H1 (cell line): ENCODE data around the gene CCDC182. TPM values are rescaled to one million over a fixed set of nuclear protein-coding genes. Genes with fewer than 3 reads are reported as not detected.

Experiments
- CTCF ChIA-PET: fragments of 300-600 bp; sonication (Branson Sonifier 250); formaldehyde crosslinking; loops from one replicate; lab custom pipeline; 2021; ENCODE audit not compliant: partially characterized antibody; lab: Charles Lee
- POLR2A ChIA-PET: fragments of 300-600 bp; sonication (Branson Sonifier 250); formaldehyde crosslinking; loops from one replicate; lab custom pipeline; 2021; ENCODE audit warnings: inconsistent platforms; ENCODE audit not compliant: partially characterized antibody; lab: Charles Lee
- DNase-seq, 2 experiments: peaks; one replicate each; pipeline versions ENCODE4 v3.0.0 to v3.0.0-alpha.2; 2010 to 2022; ENCODE audit warnings: low spot score in 2 of 2, low read depth in 1 of 2, mixed read lengths in 1 of 2
- FAIRE-seq: peaks from 2 replicates; lab custom pipeline; 2011; peaks lifted over from hg19 to GRCh38; lab: Jason Lieb, UNC
- H2AFZ ChIP-seq: 2 replicates; pipeline ENCODE4 v1.8.1; 2012; ENCODE audit warnings: low read length, inconsistent platforms
- H2AK5ac ChIP-seq: 2 replicates; pipeline ENCODE4 v1.6.1; 2013; ENCODE audit warnings: low read depth, low read length
- H2BK120ac ChIP-seq: replicated peaks from 2 replicates; pipeline ENCODE3; 2013; ENCODE audit warnings: low read depth, low read length, inconsistent platforms
- H2BK12ac ChIP-seq: 2 replicates; pipeline ENCODE4 v1.6.1; 2013; ENCODE audit warnings: low read depth, low read length
- H2BK15ac ChIP-seq: 2 replicates; pipeline ENCODE4 v1.6.1; 2013; ENCODE audit warnings: low read length
- H2BK20ac ChIP-seq: 2 replicates; pipeline ENCODE4 v1.6.1; 2013; ENCODE audit warnings: low read length
- H2BK5ac ChIP-seq: 2 replicates; pipeline ENCODE4 v1.6.1; 2013; ENCODE audit warnings: low read depth, low read length
- H3K14ac ChIP-seq: 2 replicates; pipeline ENCODE4 v1.6.1; 2013; ENCODE audit warnings: inconsistent platforms; ENCODE audit not compliant: insufficient read length
- H3K18ac ChIP-seq: 2 replicates; pipeline ENCODE4 v1.6.1; 2013; ENCODE audit warnings: low read length; ENCODE audit errors: extremely low read depth
- H3K23ac ChIP-seq: 2 replicates; pipeline ENCODE4 v1.6.1; 2013; ENCODE audit warnings: inconsistent platforms; ENCODE audit not compliant: insufficient read length
- H3K23me2 ChIP-seq: 2 replicates; pipeline ENCODE4 v1.6.1; 2013; ENCODE audit warnings: low read depth, low read length
- H3K27ac ChIP-seq: 2 replicates; pipeline ENCODE4 v1.6.1; 2011; ENCODE audit warnings: low read depth, low read length, inconsistent platforms
- H3K27me3 ChIP-seq, 4 experiments: replicated peaks in 1 of 4; 1 replicate in 1 of 4; 2 replicates in 3 of 4; pipeline versions ENCODE4 v1.6.1 to v1.8.1; 2011 to 2013; ENCODE audit warnings: low read length in 3 of 4, mild to moderate bottlenecking in 3 of 4, inconsistent platforms in 2 of 4, mixed read lengths in 2 of 4, moderate library complexity in 1 of 4; ENCODE audit not compliant: control insufficient read depth in 3 of 4, insufficient read depth in 3 of 4; ENCODE audit errors: extremely low read depth in 1 of 4
- H3K36me3 ChIP-seq, 4 experiments: 2 replicates each; pipeline versions ENCODE4 v1.6.1 to v1.8.1; 2011 to 2013; ENCODE audit warnings: mild to moderate bottlenecking in 4 of 4, low read length in 3 of 4, moderate library complexity in 2 of 4, control low read depth in 1 of 4, inconsistent platforms in 1 of 4; ENCODE audit not compliant: insufficient read depth in 4 of 4, control insufficient read depth in 2 of 4
- H3K4ac ChIP-seq: replicated peaks from 2 replicates; pipeline ENCODE3; 2013; ENCODE audit warnings: low read length, low read depth, mixed read lengths, inconsistent platforms; ENCODE audit not compliant: insufficient read length
- H3K4me1 ChIP-seq, 4 experiments: replicated peaks in 1 of 4; 1 replicate in 1 of 4; 2 replicates in 3 of 4; pipeline versions ENCODE4 v1.6.1 to v1.8.1; 2011 to 2013; ENCODE audit warnings: low read length in 3 of 4, inconsistent platforms in 2 of 4, mixed read lengths in 1 of 4; ENCODE audit not compliant: insufficient read depth in 4 of 4, control insufficient read depth in 3 of 4
- H3K4me2 ChIP-seq, 2 experiments: 2 replicates each; pipeline versions ENCODE4 v1.6.1 to v1.8.1; 2011 to 2013; ENCODE audit warnings: low read depth in 2 of 2, low read length in 2 of 2, control low read depth in 1 of 2, inconsistent platforms in 1 of 2, mild to moderate bottlenecking in 1 of 2; ENCODE audit not compliant: insufficient read depth in 1 of 2
- H3K4me3 ChIP-seq, 4 experiments: fragments of 200-600, 300-600 bp in 1 of 4; sonication (generic), shearing (Covaris generic), sonication (Bioruptor Twin) in 1 of 4; 2 replicates each; pipeline versions ENCODE4 v1.5.1 to v1.8.1; 2011 to 2016; ENCODE audit warnings: low read length in 4 of 4, low read depth in 3 of 4, control low read depth in 2 of 4, inconsistent platforms in 2 of 4, mild to moderate bottlenecking in 2 of 4, mixed read lengths in 1 of 4, moderate library complexity in 1 of 4; ENCODE audit not compliant: insufficient read depth in 2 of 4; ENCODE audit errors: extremely low read depth in 1 of 4
- H3K56ac ChIP-seq: replicated peaks from 2 replicates; pipeline ENCODE3; 2013; ENCODE audit warnings: low read depth, mild to moderate bottlenecking, mixed read lengths, low read length, inconsistent platforms; ENCODE audit not compliant: insufficient read length
- H3K79me1 ChIP-seq: 2 replicates; pipeline ENCODE4 v1.6.1; 2013; ENCODE audit warnings: low read depth, low read length, control low read depth
- H3K79me2 ChIP-seq, 2 experiments: 2 replicates each; pipeline versions ENCODE4 v1.6.1 to v1.8.1; 2012 to 2013; ENCODE audit warnings: low read length in 2 of 2, mild to moderate bottlenecking in 2 of 2, inconsistent platforms in 1 of 2; ENCODE audit not compliant: insufficient read depth in 2 of 2, control insufficient read depth in 1 of 2
- H3K9ac ChIP-seq, 4 experiments: replicated peaks in 1 of 4; 1 replicate in 1 of 4; 2 replicates in 3 of 4; pipeline versions ENCODE4 v1.6.1 to v1.8.1; 2011 to 2013; ENCODE audit warnings: low read depth in 3 of 4, low read length in 3 of 4, control low read depth in 2 of 4, mild to moderate bottlenecking in 2 of 4, moderate library complexity in 2 of 4, inconsistent platforms in 1 of 4; ENCODE audit errors: extremely low read depth in 1 of 4
- H3K9me3 ChIP-seq, 2 experiments: 2 replicates each; pipeline versions ENCODE4 v1.6.1 to v1.8.1; 2012 to 2013; ENCODE audit warnings: mild to moderate bottlenecking in 2 of 2, moderate library complexity in 2 of 2, control low read depth in 1 of 2, inconsistent platforms in 1 of 2, low read depth in 1 of 2, low read length in 1 of 2, mixed read lengths in 1 of 2; ENCODE audit not compliant: insufficient read depth in 2 of 2
- H4K20me1 ChIP-seq, 2 experiments: replicated peaks in 1 of 2; 2 replicates each; pipeline versions ENCODE3 to v1.8.1; 2011 to 2013; ENCODE audit warnings: inconsistent platforms in 2 of 2, low read length in 2 of 2, mild to moderate bottlenecking in 1 of 2; ENCODE audit not compliant: insufficient read depth in 2 of 2, control insufficient read depth in 1 of 2
- H4K5ac ChIP-seq: 2 replicates; pipeline ENCODE4 v1.6.1; 2013; ENCODE audit warnings: low read length, low read depth, mixed read lengths, inconsistent platforms; ENCODE audit not compliant: insufficient read length
- H4K8ac ChIP-seq: 2 replicates; pipeline ENCODE4 v1.8.0; 2013; ENCODE audit warnings: mild to moderate bottlenecking, moderate library complexity, low read length, inconsistent platforms; ENCODE audit not compliant: insufficient read depth; ENCODE audit errors: extremely low read depth
- H4K91ac ChIP-seq: replicated peaks from 2 replicates; pipeline ENCODE3; 2013; ENCODE audit warnings: low read length, mixed read lengths, inconsistent platforms; ENCODE audit not compliant: insufficient read length
- CBX8 ChIP-seq: fragments of 300-800, 300-1000 bp; sonication (generic); IDR thresholded peaks from 2 replicates; pipeline ENCODE4 v1.7.1; 2016; ENCODE audit warnings: low read depth, low read length, borderline replicate concordance
- MAFK ChIP-seq: IDR thresholded peaks from 2 replicates; pipeline ENCODE4 v1.6.1; 2012; ENCODE audit warnings: low read depth, mild to moderate bottlenecking, improper control_type of control experiment, low read length
- POLR2A ChIP-seq, 2 experiments: IDR thresholded peaks; 1 replicate in 1 of 2; 2 replicates in 1 of 2; pipeline ENCODE4 v1.6.1; 2011; ENCODE audit warnings: low read depth in 2 of 2, low read length in 2 of 2, mild to moderate bottlenecking in 2 of 2; ENCODE audit errors: control extremely low read depth in 1 of 2
- RAD21 ChIP-seq, 2 experiments: IDR thresholded peaks in 1 of 2; conservative IDR thresholded peaks in 1 of 2; 2 replicates each; pipeline ENCODE4 v1.6.1; 2011; ENCODE audit warnings: low read depth in 2 of 2, low read length in 2 of 2, improper control_type of control experiment in 1 of 2, inconsistent platforms in 1 of 2, mild to moderate bottlenecking in 1 of 2, moderate library complexity in 1 of 2
- RBBP5 ChIP-seq: IDR thresholded peaks from 2 replicates; pipeline ENCODE4 v1.7.1; 2012; ENCODE audit warnings: low read depth, mild to moderate bottlenecking, inconsistent platforms, low read length, moderate library complexity, borderline replicate concordance
- WGBS, 2 experiments: shearing (Covaris generic) in 1 of 2; methylation state at CpG; one replicate each; pipeline versions ENCODE4 v1.1.6 to v1.1.7; 2013 to 2015; ENCODE audit warnings: low lambda C conversion rate in 2 of 2, mixed read lengths in 2 of 2, inconsistent platforms in 1 of 2, low coverage in 1 of 2, missing lambda C conversion rate in 1 of 2; ENCODE audit not compliant: insufficient replicate concordance in 2 of 2, insufficient coverage in 1 of 2, insufficient read length in 1 of 2; ENCODE audit errors: extremely low coverage in 1 of 2, missing lambda C conversion rate in 1 of 2; 5-methylcytosine and 5-hydroxymethylcytosine counted together
- polyA plus RNA-seq, 7 experiments: library from polyadenylated mRNA; depleted of rRNA in 3 of 7; stranded (reverse) in 5 of 7; unstranded in 2 of 7; fragments of >200 nt in 5 of 7; fragments of 200-250 nt in 2 of 7; gene quantifications; 1 replicate in 5 of 7; 2 replicates in 1 of 7; 4 replicates in 1 of 7; pipeline versions ENCODE4 v1.2.1 to v1.2.3, GENCODE V29; 2011 to 2013; ENCODE audit warnings: missing spikeins in 2 of 7, mixed read lengths in 2 of 7
- total RNA-seq: library from RNA; stranded (reverse); fragmentation: NEBNext Ultra II Directional; extraction: Animal tissue kit (Norgen Biotek cat#: 25700); gene quantifications from 2 replicates; pipeline ENCODE4 v1.2.1, GENCODE V29; 2021
- TF ChIP-seq, protein P1 (sequence below), 3 experiments: IDR thresholded peaks; 1 replicate in 2 of 3; 2 replicates in 1 of 3; pipeline versions ENCODE4 v1.5.1 to v1.6.1; 2011; ENCODE audit warnings: low read length in 3 of 3, mild to moderate bottlenecking in 3 of 3, inconsistent platforms in 2 of 3, low read depth in 1 of 3, moderate library complexity in 1 of 3; ENCODE audit not compliant: insufficient read depth in 1 of 3; ENCODE audit errors: control extremely low read depth in 1 of 3

CCDC182 gene
- total and polyA plus RNA-seq, 2 of the 8 experiments (the other 6 are each of a cell fraction or from before 2014, with no cell fraction given) = not detected

DNA sequence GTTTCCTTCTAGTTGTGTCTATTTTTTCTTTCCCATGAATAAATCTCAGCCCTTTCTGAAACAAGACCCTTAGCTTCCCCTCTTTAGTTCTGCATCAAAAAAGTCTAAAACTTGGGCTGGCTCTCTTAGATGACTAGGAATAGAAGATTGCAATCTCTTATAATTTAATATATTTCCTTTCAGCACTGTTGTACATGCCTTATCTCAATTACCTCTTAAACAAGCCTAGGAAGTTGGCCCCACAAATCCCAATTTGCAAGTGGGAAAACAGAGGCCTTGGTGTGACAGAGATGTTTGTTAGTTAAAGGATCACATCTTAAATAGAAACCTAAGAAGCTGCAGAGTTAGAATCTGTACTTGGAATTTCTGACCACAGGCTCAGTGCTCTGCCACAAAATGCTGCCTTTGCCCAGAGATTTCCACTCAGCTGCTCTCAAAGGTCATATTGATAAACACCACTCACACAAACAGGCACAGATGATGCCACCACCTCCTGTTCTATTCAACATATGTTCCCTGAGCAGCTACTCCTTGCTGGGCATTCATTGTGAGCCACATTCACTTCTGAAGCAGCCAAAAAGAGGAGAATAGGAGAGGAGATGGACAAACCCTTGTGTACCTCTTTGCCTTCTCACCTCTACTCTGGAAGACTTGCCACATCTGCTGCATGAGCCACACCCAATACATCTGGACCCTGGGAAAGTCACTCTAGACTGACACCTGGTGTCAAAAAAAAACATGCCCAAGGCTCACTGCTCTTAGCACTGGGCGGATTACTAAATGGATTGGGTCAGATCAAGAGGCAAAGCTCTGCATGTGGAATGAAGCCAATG is 5.5 kb downstream of the CCDC182 start:
- no peak overlapping the region for H3K14ac ChIP-seq
- H2AFZ ChIP-seq = no peak overlapping the region
- no peak overlapping the region; the same call in 1 of the 2 replicates for H2BK12ac ChIP-seq
- no peaks in the 10 kb centered on the region; a peak in 1 of 7 replicates for H3K4me1 ChIP-seq
- no peaks in the 10 kb centered on the region for H3K23me2 ChIP-seq
- H3K4me2 ChIP-seq = no peak overlapping the region
- POLR2A ChIA-PET = interaction anchor here (0.6 to 0.8 kb wide), 2 partner anchors 11 to 546 kb away, joined by 4 to 6 read pairs; no protein-coding TSS in a partner anchor
- no peak overlapping the region for H2BK120ac ChIP-seq
- 47% methylated on average over 1 of the region's 1 CpG; no CpG with 5 or more reads in 1 of the 2 experiments for WGBS, 2 experiments
- no peak overlapping the region for H3K56ac ChIP-seq
- CTCF ChIA-PET = interaction anchor here (0.5 to 3.9 kb wide), 58 partner anchors 8 to 1184 kb away, joined by 3 to 28 read pairs (median 4); partner anchors contain the start of gene RNF43
- H2BK20ac ChIP-seq = no peak overlapping the region
- H4K91ac ChIP-seq = no peak overlapping the region
- no peak overlapping the region for H3K9ac ChIP-seq
- no peaks in the 10 kb centered on the region for H4K20me1 ChIP-seq
- no peak overlapping the region for H3K18ac ChIP-seq
- no peak overlapping the region for H4K5ac ChIP-seq
- FAIRE-seq (peak; percentile 52), DNase-seq (no peak)
- no peaks in the 10 kb centered on the region for H3K9me3 ChIP-seq
- TF ChIP-seq, protein P1, sequence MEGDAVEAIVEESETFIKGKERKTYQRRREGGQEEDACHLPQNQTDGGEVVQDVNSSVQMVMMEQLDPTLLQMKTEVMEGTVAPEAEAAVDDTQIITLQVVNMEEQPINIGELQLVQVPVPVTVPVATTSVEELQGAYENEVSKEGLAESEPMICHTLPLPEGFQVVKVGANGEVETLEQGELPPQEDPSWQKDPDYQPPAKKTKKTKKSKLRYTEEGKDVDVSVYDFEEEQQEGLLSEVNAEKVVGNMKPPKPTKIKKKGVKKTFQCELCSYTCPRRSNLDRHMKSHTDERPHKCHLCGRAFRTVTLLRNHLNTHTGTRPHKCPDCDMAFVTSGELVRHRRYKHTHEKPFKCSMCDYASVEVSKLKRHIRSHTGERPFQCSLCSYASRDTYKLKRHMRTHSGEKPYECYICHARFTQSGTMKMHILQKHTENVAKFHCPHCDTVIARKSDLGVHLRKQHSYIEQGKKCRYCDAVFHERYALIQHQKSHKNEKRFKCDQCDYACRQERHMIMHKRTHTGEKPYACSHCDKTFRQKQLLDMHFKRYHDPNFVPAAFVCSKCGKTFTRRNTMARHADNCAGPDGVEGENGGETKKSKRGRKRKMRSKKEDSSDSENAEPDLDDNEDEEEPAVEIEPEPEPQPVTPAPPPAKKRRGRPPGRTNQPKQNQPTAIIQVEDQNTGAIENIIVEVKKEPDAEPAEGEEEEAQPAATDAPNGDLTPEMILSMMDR (IDR thresholded peaks at IDR 0.05; ENCODE audit: control extremely low read depth in 1 of 3, insufficient read depth in 1 of 3, low read depth in 1 of 3, low read length in 3 of 3) = peak; percentile 3 to 72 (median 54)
- TF ChIP-seq RAD21 (IDR thresholded peaks at IDR 0.05 in 1 of 2, conservative IDR thresholded peaks at IDR 0.05 in 1 of 2; ENCODE audit: low read depth in 2 of 2, low read length in 2 of 2) (peak; percentile 66 to 73), RBBP5 (no peak), POLR2A (IDR thresholded peaks at IDR 0.05; ENCODE audit: control extremely low read depth in 1 of 2, low read depth in 2 of 2, low read length in 2 of 2) (no peak), CBX8 (no peak), MAFK (no peak)
- H3K79me1 ChIP-seq = no peaks in the 10 kb centered on the region
- no peaks in the 10 kb centered on the region for H3K79me2 ChIP-seq
- no peak overlapping the region for H3K4me3 ChIP-seq
- H3K27ac ChIP-seq = no peak overlapping the region
- H3K27me3 ChIP-seq = no peaks in the 10 kb centered on the region
- H2AK5ac ChIP-seq = no peak overlapping the region
- no peak overlapping the region for H2BK5ac ChIP-seq
- H3K23ac ChIP-seq = no peak overlapping the region
- no peak overlapping the region for H4K8ac ChIP-seq
- no peak overlapping the region for H3K4ac ChIP-seq
- H3K36me3 ChIP-seq = no peaks in the 10 kb centered on the region
- no peak overlapping the region for H2BK15ac ChIP-seq
